Embryonic facial prominence (tissue), 1 donor: ENCODE results near the gene UNKL.
"Not testable (repeated sequence)": the region's sequence is repeated elsewhere in the genome, so short reads cannot be mapped to it uniquely, and the experiment has no call there.

Source experiments
- DNase-seq: peaks from one replicate; pipeline ENCODE4 v3.0.0-alpha.2; 2016; ENCODE audit errors: extremely low spot score

UNKL gene

GRCh38 chr16:1338855-1339675 lies 75.4 kb downstream of the UNKL start:
- DNase-seq = no peak

DNA sequence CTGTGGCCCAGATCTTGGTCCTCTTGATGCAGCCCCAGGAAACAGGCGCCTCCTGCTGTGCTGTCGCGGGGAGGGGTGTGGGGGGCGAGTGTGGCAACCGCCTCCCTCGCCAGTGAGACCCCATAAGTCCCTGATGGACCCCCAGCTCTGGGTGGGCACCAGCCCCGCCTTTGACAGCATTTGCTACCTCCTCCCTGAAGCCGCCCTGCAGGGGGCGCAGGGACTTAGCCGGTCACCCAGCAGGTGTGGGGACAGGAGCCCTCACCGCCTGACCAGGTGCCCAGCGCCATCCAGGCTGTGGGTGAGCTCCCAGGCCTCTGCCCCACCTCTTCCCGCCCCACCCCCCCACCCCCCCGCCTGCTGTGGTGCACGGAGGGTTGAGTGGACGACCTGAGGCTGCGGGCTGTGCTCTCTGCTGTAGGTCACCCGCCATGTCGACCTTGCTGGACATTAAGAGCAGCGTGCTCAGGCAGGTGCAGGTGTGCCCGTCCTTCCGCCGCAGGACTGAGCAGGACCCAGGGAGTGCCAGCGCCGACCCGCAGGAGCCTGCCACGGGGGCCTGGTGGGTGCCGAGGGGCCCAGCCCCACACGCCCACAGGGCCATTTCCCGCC lies 76.3 kb downstream of the UNKL start:
- DNase-seq = no peak

DNA sequence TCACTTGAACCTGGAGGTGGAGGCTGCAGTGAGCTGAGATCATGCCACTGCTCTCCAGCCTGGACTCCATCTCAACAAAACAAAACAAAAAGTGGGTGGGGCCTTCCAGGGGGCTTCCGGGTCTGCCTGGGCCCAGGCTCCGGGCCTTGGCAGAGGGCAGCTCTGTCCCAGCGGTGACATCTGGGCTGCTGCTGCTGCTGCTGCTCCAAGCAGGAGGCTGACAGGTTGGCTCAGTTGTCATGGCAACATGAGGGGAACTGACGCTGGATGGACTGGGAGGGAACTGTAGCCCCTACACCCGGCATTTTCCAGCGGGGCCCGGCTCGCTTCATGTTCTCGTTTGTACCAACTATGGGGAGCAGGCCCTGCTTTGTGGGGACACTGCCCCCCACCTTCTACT lies 77.0 kb downstream of the UNKL start:
- DNase-seq = no peak

GRCh38 chr16:1336619-1337018 lies 77.9 kb downstream of the UNKL start:
- DNase-seq = no peak

DNA sequence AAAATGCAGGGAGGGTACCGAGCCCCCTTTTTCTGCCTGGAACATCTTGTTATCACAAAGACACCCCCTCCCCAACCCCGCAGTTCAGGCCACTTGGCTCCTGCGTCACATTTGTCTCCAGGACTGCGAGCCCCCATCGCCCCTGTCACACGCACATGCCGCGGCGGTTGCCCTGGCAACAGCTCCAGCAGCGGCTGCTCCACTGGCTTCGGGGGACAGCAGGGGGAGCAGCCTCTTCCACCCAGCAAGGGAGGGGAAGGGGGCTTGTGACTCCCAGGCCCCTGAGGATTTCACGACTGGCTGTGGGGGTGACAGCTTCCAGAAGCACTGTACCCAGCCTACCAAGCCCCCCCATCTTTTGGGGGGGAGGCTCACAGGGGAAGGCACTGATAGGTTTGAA lies 78.5 kb downstream of the UNKL start:
- DNase-seq = no peak

- DNase-seq = no peak
These were observed 79.1 kb downstream of the UNKL start for GRCh38 chr16:1335211-1335971.

- no peak for DNase-seq
These were observed 79.8 kb downstream of the UNKL start for GRCh38 chr16:1334739-1335138.

DNA sequence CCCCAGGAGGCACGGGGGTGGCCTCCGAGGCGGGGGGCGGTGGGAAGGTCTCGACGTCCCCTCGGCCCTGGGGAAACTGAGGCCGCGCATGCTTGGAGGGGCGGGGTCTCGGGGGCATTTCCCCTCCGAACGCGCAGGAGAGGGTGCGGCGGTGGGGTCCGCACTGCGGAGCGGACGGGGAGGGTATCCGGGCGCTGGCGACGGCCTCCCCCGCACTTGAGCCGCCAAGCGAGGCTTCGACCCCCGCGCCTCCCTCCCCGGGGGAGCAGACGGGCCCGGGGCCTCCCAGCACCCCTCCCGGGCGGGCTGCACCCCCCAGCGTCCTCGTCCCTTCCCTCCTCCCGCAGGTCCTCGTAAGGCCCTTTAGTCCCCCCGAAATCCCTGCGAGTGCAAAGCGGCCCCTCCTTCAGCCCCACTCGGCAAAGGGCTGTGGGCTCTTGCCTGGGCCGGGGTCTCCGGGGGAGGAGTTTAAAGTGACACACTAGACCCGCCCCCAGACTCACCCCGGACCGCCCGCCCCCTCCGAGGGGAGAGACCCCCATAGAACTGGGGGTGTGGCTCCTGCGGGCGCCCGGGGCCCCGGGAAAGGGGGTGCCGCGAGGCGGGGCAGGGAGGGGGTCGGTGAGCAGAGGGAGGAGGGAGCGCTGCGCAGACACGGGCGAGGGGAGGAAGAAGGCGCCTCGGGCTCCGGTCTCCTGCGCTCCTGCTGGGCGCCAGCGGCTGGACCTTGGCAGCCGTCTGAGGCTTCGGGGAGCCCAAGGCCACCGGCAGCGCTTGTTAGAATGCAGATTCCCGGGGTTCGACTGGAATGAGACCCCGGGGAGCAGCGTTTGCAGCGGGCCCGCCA lies 80.4 kb downstream of the UNKL start:
- no peak for DNase-seq

DNA sequence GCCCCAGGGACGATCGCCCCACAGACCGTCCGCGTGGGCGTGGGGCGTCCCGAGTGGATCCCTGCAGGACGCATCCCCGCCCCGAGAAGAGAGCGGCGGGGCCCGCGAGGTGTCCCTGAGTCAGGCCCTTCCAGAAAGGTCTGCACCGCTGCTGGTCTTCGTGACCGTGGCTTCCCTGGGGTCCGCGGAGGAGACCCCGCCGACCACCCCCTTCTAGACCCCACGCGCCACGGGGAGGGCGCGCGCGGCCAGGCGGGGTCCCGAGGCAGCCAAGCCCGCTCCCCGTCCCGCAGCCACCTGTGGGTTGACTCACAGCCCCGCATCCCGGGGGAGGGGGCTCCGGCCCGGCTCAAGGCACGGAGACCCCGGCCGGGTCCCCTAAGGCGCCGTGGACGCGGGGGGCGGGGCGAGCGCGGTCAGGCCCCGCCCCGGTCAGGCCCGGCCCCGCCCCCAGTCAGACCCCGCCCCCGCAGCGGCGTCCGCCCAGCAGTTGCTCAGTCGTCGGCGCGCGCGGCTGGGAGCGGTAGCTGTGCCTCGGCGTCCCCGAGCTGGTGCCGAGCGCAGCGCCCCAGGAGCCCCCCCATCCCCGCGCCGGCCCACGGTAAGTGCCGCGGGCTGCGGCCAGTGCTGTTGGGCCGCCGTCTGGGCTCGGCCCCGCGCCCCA lies 81.2 kb downstream of the UNKL start, which contains the start of gene BAIAP3:
TSS of gene BAIAP3 (plus strand) at position 497 of the 664 bp plus-strand sequence. CDS start 4,905 bp downstream, outside the sequence.
- no peak for DNase-seq

DNA sequence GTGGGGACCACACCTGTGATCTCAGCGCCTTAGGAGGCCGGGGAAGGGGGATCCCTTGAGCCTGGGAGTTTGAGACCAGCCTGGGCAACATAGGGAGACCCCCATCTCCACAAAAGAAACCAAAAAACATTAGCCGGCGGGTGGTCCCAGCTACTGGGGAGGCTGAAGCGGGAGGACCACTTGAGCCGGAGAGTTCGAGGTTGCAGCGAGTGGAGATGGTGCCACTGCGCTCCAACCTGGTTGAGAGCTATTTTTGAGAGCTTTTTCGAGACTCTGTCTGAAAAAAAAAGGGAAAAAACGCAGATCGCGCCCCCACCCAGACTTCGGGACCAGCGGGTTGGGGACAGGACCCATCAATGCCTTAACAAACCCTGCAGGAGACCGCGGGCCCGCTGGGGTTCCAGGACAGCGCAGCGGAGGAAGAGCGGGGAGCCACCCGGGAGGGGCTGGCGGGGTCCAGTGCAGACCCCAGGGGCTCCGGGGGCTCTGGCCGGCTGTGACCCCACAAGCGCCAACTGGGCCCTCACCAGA lies 81.8 kb downstream of the UNKL start:
- DNase-seq = no peak

DNA sequence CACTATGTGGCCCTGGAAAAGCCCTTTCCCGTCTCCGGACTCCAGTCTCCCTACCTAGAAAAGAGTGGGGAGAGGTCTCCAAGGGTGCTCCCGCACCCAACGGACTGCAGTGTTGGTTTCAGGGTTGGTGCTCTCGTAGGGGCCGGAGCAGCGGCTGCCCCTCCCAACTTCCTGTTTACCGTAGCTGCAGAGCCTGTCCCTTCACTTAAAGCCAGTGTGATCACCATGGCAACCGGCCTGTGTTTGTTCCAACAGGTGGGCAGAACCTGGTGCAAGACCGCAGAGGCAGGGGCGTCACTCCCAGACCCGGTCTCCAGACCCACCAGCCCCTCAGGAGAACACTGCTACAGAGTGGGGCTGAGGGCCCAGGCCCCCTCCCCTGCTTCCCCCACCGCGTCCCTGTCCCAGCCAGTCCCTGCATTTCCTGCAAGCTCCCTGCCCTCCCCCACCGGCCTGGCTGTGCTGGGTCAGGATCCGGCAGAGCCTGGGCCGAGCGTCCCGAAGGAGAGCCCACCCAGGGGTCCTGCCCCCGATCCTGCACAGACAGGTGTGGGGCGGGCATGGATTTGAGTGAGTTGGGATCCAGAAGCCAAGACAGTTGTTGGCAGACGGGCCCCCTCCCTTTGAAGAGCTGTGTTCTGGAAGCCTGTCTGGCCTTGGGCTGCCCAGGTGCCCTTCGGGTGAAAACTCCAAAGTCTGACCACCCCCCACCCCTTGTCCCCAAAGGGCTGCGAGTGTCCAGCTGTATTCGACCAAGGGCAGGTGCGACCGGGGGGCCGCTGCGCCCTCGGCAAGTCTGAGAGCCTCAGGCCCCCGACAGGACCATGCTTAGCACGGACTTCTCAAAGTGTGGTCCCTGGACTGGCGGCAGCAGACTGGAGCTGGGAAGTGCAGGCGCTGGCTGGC lies 82.5 kb downstream of the UNKL start:
- DNase-seq = peak; percentile 41

- no peak for DNase-seq
These were observed 83.4 kb downstream of the UNKL start for GRCh38 chr16:1330931-1331711.

- DNase-seq = no peak
These were observed 84.1 kb downstream of the UNKL start for GRCh38 chr16:1330260-1330914.

DNA sequence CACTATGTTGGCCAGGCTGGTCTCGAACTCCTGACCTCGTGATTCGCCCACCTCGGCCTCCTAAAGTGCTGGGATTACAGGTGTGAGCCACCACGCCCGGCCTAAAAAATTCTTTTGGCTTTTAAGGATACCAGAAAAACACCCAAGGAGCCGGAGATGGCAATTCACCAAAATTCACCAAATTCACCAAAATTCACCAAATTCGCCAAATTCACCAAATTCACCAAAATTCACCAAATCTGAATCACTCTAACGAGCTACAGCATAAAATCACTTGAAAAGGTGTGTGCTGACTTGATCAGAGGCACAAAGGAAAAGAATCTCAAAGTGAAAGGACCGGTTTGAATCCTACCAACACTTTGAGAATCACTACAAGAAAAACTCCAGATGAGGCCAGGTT lies 85.5 kb downstream of the UNKL start:
- DNase-seq = not testable (repeated sequence)

DNA sequence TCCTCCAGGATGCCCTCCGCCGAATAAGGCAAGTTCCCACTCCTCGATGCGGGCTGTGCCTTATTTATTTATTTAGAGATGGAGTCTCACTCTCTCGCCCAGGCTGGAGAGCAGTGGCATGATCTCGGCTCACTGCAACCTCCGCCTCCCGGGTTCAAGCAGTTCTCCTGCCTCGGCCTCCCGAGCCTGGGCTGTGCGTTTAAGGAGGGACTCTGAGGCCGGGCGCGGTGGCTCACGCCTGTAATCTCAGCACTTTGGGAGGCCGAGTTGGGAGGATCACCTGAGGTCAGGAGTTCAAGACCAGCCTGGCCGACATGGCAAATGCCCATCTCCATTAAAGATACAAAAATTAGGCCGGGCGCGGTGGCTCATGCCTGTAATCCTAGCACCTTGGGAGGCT lies 86.4 kb downstream of the UNKL start:
- not testable (repeated sequence) for DNase-seq

DNA sequence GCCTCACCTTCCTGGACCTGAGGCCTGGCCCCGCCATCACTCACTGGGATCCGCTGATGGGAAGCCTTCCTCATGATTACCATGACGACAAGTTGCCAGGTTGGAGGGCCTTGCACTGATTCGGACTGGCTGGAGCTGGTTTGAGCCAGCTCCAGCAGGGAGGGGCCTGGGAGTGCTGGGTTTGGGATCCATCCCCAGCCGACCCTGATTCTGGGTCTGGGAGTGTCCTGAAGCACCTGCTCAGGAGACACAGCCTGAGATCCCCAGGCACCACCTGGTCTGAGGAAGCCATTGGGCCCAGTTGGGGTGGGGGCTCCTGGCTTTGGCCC lies 86.9 kb downstream of the UNKL start:
- DNase-seq = no peak

GRCh38 chr16:1326946-1327618 lies 87.4 kb downstream of the UNKL start:
- no peak for DNase-seq

DNA sequence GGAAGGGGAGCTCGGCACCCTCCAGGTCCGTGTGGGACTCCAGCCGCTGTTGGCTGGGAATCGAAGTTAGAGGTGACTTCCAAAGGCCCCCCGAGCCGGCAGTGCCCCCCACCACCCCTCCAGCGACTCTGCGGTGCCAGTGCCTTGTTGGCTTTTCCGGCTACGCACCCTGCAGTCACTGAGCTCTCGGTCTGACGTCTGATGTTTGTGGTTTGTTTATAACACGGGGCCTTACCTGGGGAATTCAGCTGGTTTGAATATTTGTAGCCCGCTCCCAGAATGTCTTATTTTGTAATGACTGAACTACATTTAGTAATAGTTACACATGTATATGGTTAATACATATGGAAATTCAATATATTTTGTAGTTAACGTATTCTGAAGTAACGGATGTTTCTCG lies 88.1 kb downstream of the UNKL start:
- no peak for DNase-seq
